ENCODE measurements around the gene BRD4.

GRCh38 chr19:15332311-15332996 lies at the start of gene BRD4:
- TF ChIP-seq EGR1 (IDR thresholded peaks at IDR 0.05) (peak; percentile 61), TAF1 (IDR thresholded peaks at IDR 0.05; ENCODE audit: low read depth) (peak; percentile 60; the same call in 1 of the 2 replicates)
